IMR-90 (cell line): ENCODE results near the gene RAP1GAP2. TPM values are rescaled to one million over a fixed set of nuclear protein-coding genes. Genes with fewer than 3 reads are reported as not detected.

ENCODE experiments used
- ATAC-seq: fragments of 200-7000 bp; cut with Tn5 transposase; 2 replicates; pipeline ENCODE4 v1.9.1; 2020; ENCODE audit warnings: low read depth, mild to moderate bottlenecking, moderate library complexity
- BruUV-seq: library from RNA; stranded (reverse); fragments of 400-500 nt; replicated peaks from 2 replicates; lab custom pipeline; 2021; lab: Mats Ljungman, UMichigan
- CTCF ChIA-PET: fragments of 300-600 bp; formaldehyde crosslinking; extraction: SDS; loops from one replicate; lab custom pipeline; 2021; ENCODE audit warnings: antibody characterized with exemption; lab: Yijun Ruan, JAX
- POLR2A ChIA-PET: fragments of 300-600 bp; sonication (Branson Sonifier 250); formaldehyde crosslinking; loops from one replicate; lab custom pipeline; 2022; ENCODE audit warnings: antibody characterized with exemption; ENCODE audit not compliant: unreplicated experiment; lab: Charles Lee
- DNase-seq: peaks from one replicate; pipeline ENCODE4 v3.0.0; 2013
- H2AFZ ChIP-seq: replicated peaks from 2 replicates; pipeline ENCODE3; 2013; ENCODE audit warnings: low read length, mild to moderate bottlenecking; ENCODE audit not compliant: poor library complexity
- H2AK5ac ChIP-seq: 2 replicates; pipeline ENCODE4 v1.6.1; 2013; ENCODE audit warnings: low read depth, low read length, inconsistent platforms
- H2AK9ac ChIP-seq: replicated peaks from 2 replicates; pipeline ENCODE3; 2013; ENCODE audit warnings: mild to moderate bottlenecking, low read depth, low read length, moderate library complexity; ENCODE audit not compliant: poor library complexity
- H2BK120ac ChIP-seq: 2 replicates; pipeline ENCODE4 v1.6.1; 2013; ENCODE audit warnings: low read depth, low read length, inconsistent platforms
- H2BK15ac ChIP-seq: 3 replicates; pipeline ENCODE4 v1.6.1; 2013; ENCODE audit warnings: low read depth, low read length, inconsistent platforms
- H2BK20ac ChIP-seq: 2 replicates; pipeline ENCODE4 v1.6.1; 2013; ENCODE audit warnings: low read depth, mild to moderate bottlenecking, inconsistent platforms, low read length, moderate library complexity
- H2BK5ac ChIP-seq: 2 replicates; pipeline ENCODE4 v1.6.1; 2013; ENCODE audit warnings: mild to moderate bottlenecking, low read depth, low read length, inconsistent platforms; ENCODE audit not compliant: poor library complexity, severe bottlenecking
- H3K14ac ChIP-seq: replicated peaks from 2 replicates; pipeline ENCODE4 v1.6.1; 2013; ENCODE audit warnings: low read depth, low read length, inconsistent platforms
- H3K18ac ChIP-seq: 2 replicates; pipeline ENCODE4 v1.6.1; 2013; ENCODE audit warnings: low read depth, low read length, control low read depth
- H3K23ac ChIP-seq: 2 replicates; pipeline ENCODE4 v1.6.1; 2013; ENCODE audit warnings: low read depth, low read length, inconsistent platforms
- H3K27ac ChIP-seq: 2 replicates; pipeline ENCODE4 v1.5.1; 2013; ENCODE audit warnings: mild to moderate bottlenecking, control low read depth, low read length; ENCODE audit not compliant: insufficient read depth
- H3K27me3 ChIP-seq: 2 replicates; pipeline ENCODE4 v1.6.1; 2013; ENCODE audit warnings: low read length; ENCODE audit not compliant: control insufficient read depth, insufficient read depth
- H3K36me3 ChIP-seq: 2 replicates; pipeline ENCODE4 v1.6.1; 2013; ENCODE audit warnings: low read length, mixed read lengths; ENCODE audit not compliant: control insufficient read depth, insufficient read depth
- H3K4ac ChIP-seq: 2 replicates; pipeline ENCODE4 v1.6.1; 2013; ENCODE audit warnings: low read depth, low read length, inconsistent platforms
- H3K4me1 ChIP-seq: 2 replicates; pipeline ENCODE4 v1.6.1; 2013; ENCODE audit warnings: low read length, mixed read lengths; ENCODE audit not compliant: control insufficient read depth, insufficient read depth
- H3K4me2 ChIP-seq: 2 replicates; pipeline ENCODE4 v1.6.1; 2013; ENCODE audit warnings: low read depth, mild to moderate bottlenecking, control low read depth, low read length, moderate library complexity
- H3K4me3 ChIP-seq: 2 replicates; pipeline ENCODE4 v1.5.1; 2013; ENCODE audit warnings: low read depth, mild to moderate bottlenecking, control low read depth, low read length, moderate library complexity; ENCODE audit not compliant: insufficient read depth
- H3K56ac ChIP-seq: 2 replicates; pipeline ENCODE4 v1.6.1; 2013; ENCODE audit warnings: low read length, inconsistent platforms; ENCODE audit not compliant: insufficient read depth; ENCODE audit errors: extremely low read depth
- H3K79me1 ChIP-seq, 2 experiments: 2 replicates each; pipeline ENCODE4 v1.6.1; 2013; ENCODE audit warnings: low read length in 2 of 2, inconsistent platforms in 1 of 2, low read depth in 1 of 2
- H3K9ac ChIP-seq: 2 replicates; pipeline ENCODE4 v1.6.1; 2013; ENCODE audit warnings: low read depth, low read length, control low read depth
- H3K9me1 ChIP-seq: 2 replicates; pipeline ENCODE4 v1.6.1; 2013; ENCODE audit warnings: low read length, inconsistent platforms; ENCODE audit not compliant: insufficient read depth
- H3K9me3 ChIP-seq: 2 replicates; pipeline ENCODE4 v1.6.1; 2013; ENCODE audit warnings: low read length; ENCODE audit not compliant: control insufficient read depth, insufficient read depth
- H4K20me1 ChIP-seq: 2 replicates; pipeline ENCODE4 v1.6.1; 2013; ENCODE audit warnings: low read length, inconsistent platforms; ENCODE audit not compliant: insufficient read depth
- H4K5ac ChIP-seq: 2 replicates; pipeline ENCODE4 v1.6.1; 2013; ENCODE audit warnings: mild to moderate bottlenecking, low read depth, low read length, control low read depth
- H4K8ac ChIP-seq, 2 experiments: 2 replicates each; pipeline ENCODE4 v1.6.1; 2013; ENCODE audit warnings: low read depth in 2 of 2, low read length in 2 of 2, control low read depth in 1 of 2, inconsistent platforms in 1 of 2
- H4K91ac ChIP-seq: 2 replicates; pipeline ENCODE4 v1.6.1; 2013; ENCODE audit warnings: low read depth, low read length, inconsistent platforms; ENCODE audit not compliant: insufficient read depth
- BHLHE40 ChIP-seq: fragments of 150-350 bp; IDR thresholded peaks from 2 replicates; pipeline ENCODE4 v1.6.1; 2016; ENCODE audit warnings: mild to moderate bottlenecking, low read depth, low read length
- CEBPB ChIP-seq: IDR thresholded peaks from 2 replicates; pipeline ENCODE4 v1.6.1; 2012; ENCODE audit warnings: low read depth, low read length, improper control_type of control experiment
- CHD1 ChIP-seq: IDR thresholded peaks from 2 replicates; pipeline ENCODE4 v1.6.1; 2012; ENCODE audit warnings: low read depth, low read length, improper control_type of control experiment
- ELK1 ChIP-seq: fragments of 150-350 bp; IDR thresholded peaks from 2 replicates; pipeline ENCODE4 v1.6.1; 2016; ENCODE audit warnings: low read depth, mild to moderate bottlenecking, low read length, moderate library complexity, borderline replicate concordance
- MAFK ChIP-seq: IDR thresholded peaks from 2 replicates; pipeline ENCODE4 v1.6.1; 2012; ENCODE audit warnings: low read depth, low read length, improper control_type of control experiment
- MAZ ChIP-seq: IDR thresholded peaks from 2 replicates; pipeline ENCODE4 v1.6.1; 2012; ENCODE audit warnings: low read depth, mild to moderate bottlenecking, low read length, improper control_type of control experiment, moderate library complexity, borderline replicate concordance
- NFE2L2 ChIP-seq: fragments of 150-350 bp; IDR thresholded peaks from 2 replicates; pipeline ENCODE4 v1.6.1; 2016; ENCODE audit warnings: low read depth, mild to moderate bottlenecking, low read length
- POLR2A ChIP-seq: IDR thresholded peaks from 2 replicates; pipeline ENCODE4 v1.6.1; 2012; ENCODE audit warnings: mild to moderate bottlenecking, low read depth, low read length
- WGBS, 2 experiments: methylation state at CpG; one replicate each; pipeline versions ENCODE4 v1.1.5 to v1.1.7; 2013; ENCODE audit warnings: missing lambda C conversion rate in 2 of 2; ENCODE audit not compliant: insufficient read length in 1 of 2; ENCODE audit errors: extremely low coverage in 2 of 2; 5-methylcytosine and 5-hydroxymethylcytosine counted together
- dilution Hi-C: fragments of 300-500 bp; cut with HindIII; formaldehyde crosslinking; loops from one replicate; pipeline ENCODE4 v1.14.3; 2018; ENCODE audit warnings: low sequenced_read_pairs; ENCODE audit not compliant: unreplicated experiment
- in situ Hi-C: fragments of 300-500 bp; cut with MboI; formaldehyde crosslinking; loops from 3 replicates; pipeline ENCODE4 v1.14.3; 2019; ENCODE audit warnings: low sequenced_read_pairs, inconsistent platforms, mixed read lengths
- intact Hi-C: fragments of 100-400 bp; cut with micrococcal nuclease; formaldehyde crosslinking; loops from 2 replicates; pipeline ENCODE4 v1.10.0; 2022
- polyA plus RNA-seq, 3 experiments: library from polyadenylated mRNA; depleted of rRNA; stranded (reverse); fragments of >200 nt; gene quantifications; 2 replicates each; pipeline ENCODE4 v1.2.3, GENCODE V29; 2012; ENCODE audit warnings: low replicate concordance in 1 of 3
- total RNA-seq: library from RNA; depleted of rRNA; stranded (reverse); fragments of >200 nt; gene quantifications from 2 replicates; pipeline ENCODE4 v1.2.3, GENCODE V29; 2012

RAP1GAP2 gene
- total and polyA plus RNA-seq, 2 of the 4 experiments (the other 2 are of a cell fraction): 5.7 to 7.5 TPM

DNA sequence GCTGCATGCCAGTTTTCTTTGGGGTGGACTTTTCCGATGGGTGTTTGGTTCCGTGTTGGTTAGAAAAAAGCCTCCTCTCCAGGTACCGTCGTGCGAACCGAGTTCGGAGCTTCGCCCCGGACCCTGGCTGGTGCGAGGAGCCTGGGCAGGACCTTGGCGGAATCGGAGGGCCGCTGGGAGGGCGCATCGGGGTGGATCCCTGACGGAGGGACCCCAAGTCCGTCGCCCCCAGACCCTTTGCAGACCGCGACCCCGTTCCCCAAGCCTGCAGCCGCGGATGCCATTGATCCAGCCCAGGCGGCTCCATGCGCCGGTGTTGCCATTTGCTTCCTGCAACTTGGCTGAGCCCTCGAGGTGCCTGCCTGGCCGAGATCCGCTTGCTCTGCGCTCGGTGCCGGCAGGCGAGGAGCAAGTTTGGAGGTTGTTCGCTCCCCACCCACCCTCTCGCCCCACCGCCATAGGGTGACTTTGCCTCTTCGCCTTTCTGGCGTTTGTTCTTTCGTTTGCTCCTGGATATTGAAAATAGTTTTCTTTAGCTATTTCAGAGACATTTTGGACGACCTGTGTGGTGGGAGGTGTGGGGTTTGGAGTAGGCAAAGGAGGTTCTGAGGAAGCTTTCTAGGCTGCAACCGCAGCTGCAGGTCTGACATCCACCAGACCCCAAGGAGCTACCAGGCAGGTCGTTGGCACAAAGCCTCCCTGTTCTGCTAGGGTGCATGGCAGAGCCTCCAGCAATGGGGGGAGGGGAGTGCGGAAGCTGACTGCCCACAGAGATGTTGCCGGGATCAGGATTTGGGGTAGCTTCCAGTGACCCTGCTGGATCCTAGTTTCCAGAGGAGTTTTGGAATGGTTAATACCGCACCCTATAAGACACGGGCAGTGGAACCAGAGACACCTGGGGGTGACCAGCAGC is 58.2 kb downstream of the RAP1GAP2 start:
- Histone ChIP-seq H3K27me3 (no peaks in the 10 kb centered on the region; the same call in 1 of the 2 replicates), H2BK5ac (no peak overlapping the region), H3K9me3 (no peaks in the 10 kb centered on the region), H3K9me1 (peaks cover 4% of the 10 kb centered on the region; the same call in 1 of the 2 replicates), H3K56ac (0 out of 2 replicates have a peak overlapping the region, but pooled peaks have one; percentile 28), H2BK120ac (no peak overlapping the region), H2AFZ (peak overlapping the region; percentile 91), H3K14ac (peak overlapping the region; percentile 75; the same call in 1 of the 2 replicates), H3K9ac (peak overlapping the region; percentile 27), H2BK15ac (no peak overlapping the region), H2AK9ac (peak overlapping the region; percentile 11), H4K5ac (no peak overlapping the region), H3K4me2 (peak overlapping the region; percentile 97), H3K4me3 (peak overlapping the region; percentile 89), H4K20me1 (peaks cover 4% of the 10 kb centered on the region; the same call in 1 of the 2 replicates), H3K18ac (no peak overlapping the region), H3K23ac (peak overlapping the region; percentile 53), H3K27ac (no peak overlapping the region; the same call in 1 of the 2 replicates), H3K4ac (peak overlapping the region; percentile 1; the same call in 1 of the 2 replicates), H2BK20ac (no peak overlapping the region), H3K79me1 (peaks cover 9 to 33% of the 10 kb centered on the region in 2 experiments), H2AK5ac (no peak overlapping the region), H3K4me1 (peaks cover 2% of the 10 kb centered on the region; the same call in 1 of the 2 replicates), H3K36me3 (no peaks in the 10 kb centered on the region), H4K8ac (peak overlapping the region in 1 of 2 experiments; percentile 9; a peak in 1 of 4 replicates), H4K91ac (no peak overlapping the region)
- ChIA-PET CTCF (no interaction called here), POLR2A (no interaction called here)
- intact Hi-C loops: loop anchor here (5.0 kb wide), 1 partner anchor 148 kb away; no protein-coding TSS in a partner anchor
- dilution Hi-C loops: no loop called here
- in situ Hi-C loops: loop anchor here (10.0 kb wide), 1 partner anchor 160 kb away; no protein-coding TSS in a partner anchor
- ATAC-seq (peak; percentile 25), DNase-seq (no peak)
- WGBS, 2 experiments: 0% methylated on average over 15 of the region's 46 CpGs; no CpG with 5 or more reads in 1 of the 2 experiments
- TF ChIP-seq CEBPB (no peak), NFE2L2 (no peak), MAZ (no peak), MAFK (no peak), ELK1 (no peak), POLR2A (no peak), CHD1 (no peak), BHLHE40 (no peak)
- no TSS peak for BruUV-seq
